ENCODE measurements around the gene ATP11A. TPM values are rescaled to one million over a fixed set of nuclear protein-coding genes. Genes with fewer than 3 reads are reported as not detected.
"Not testable (repeated sequence)": the region's sequence is repeated elsewhere in the genome, so short reads cannot be mapped to it uniquely, and the experiment has no call there.

ATP11A gene
- total and polyA plus RNA-seq, 8 donors = 9.3 to 51.0 (median 30.5) TPM

DNA sequence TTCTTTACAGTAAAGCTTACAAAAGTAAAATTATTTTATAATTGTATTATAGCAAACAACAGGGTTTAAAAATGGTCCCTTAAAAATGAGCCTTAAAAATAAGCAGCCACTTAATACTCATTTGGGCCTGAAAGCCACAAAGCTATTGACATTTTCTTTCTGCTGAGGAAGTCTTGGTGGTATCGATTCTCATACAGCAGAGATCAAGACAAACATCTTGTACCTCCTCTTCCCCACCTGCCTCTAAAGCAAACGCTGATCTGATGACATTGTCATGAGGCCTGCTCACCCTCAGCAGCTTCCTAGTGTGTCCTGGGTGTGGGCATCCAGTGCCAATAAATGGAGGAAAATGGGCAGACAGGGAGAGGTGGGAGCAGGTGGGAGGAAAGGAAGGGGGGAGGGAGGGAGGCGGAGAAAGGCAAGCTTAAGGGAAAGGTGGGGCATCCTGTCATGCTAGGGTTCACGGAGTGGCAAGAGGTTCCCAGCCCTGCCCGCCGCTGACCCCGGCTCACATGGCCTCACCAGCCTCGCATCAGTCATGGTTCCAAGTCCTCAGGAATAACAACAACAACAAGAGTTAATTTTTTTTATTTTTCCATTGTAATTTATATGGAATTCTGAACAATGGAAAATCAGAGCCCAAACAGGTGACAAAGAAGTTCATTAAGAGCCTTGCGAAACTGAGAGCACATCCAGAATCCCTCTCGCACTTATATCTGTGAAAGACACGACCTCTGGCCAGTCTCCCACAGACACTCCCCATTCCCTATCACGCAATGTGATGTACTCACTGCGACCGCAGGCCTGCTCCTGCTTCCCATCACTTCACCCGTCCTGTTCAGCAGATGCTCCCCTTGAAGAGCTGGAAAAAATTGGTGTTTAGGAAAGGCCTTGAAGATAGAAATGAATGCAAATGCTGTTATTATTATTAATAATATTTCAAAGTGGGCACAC, 15.1 kb upstream of the ATP11A start:
- Histone ChIP-seq H3K4me3 (no peak overlapping the region), H3K27ac (no peak overlapping the region), H3K36me3 (no peaks in the 10 kb centered on the region), H3K27me3 (no peaks in the 10 kb centered on the region), H3K4me1 (no peaks in the 10 kb centered on the region), H3K9me3 (no peaks in the 10 kb centered on the region)
- TF ChIP-seq, protein P1, sequence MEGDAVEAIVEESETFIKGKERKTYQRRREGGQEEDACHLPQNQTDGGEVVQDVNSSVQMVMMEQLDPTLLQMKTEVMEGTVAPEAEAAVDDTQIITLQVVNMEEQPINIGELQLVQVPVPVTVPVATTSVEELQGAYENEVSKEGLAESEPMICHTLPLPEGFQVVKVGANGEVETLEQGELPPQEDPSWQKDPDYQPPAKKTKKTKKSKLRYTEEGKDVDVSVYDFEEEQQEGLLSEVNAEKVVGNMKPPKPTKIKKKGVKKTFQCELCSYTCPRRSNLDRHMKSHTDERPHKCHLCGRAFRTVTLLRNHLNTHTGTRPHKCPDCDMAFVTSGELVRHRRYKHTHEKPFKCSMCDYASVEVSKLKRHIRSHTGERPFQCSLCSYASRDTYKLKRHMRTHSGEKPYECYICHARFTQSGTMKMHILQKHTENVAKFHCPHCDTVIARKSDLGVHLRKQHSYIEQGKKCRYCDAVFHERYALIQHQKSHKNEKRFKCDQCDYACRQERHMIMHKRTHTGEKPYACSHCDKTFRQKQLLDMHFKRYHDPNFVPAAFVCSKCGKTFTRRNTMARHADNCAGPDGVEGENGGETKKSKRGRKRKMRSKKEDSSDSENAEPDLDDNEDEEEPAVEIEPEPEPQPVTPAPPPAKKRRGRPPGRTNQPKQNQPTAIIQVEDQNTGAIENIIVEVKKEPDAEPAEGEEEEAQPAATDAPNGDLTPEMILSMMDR (IDR thresholded peaks at IDR 0.05) = no peak
- FAIRE-seq (no peak), DNase-seq (no peak), ATAC-seq (no peak)
- intact Hi-C loops (cut with DNase I) = no loop called here
- 81 to 86% methylated on average over 15 of the region's 15 CpGs for WGBS, 2 donors

DNA sequence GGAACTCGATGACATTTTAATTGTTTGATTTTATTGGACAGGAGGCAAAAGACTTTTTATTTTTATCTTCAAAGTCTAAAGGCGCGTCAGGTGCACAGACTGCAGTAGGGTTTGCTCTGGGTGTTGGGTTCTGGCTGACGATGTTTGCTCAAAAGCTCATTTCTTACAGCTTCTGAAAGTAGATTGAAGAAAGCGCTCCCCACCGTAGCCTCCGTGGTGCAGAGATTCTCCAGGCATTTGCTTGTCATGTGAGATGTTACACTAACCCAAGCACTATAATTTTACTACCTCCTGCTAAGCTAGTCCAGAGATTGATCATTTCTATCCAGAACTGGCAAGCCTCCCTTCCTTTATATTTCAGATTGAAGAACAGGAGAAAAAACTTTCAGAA, 14.5 kb upstream of the ATP11A start:
- intact Hi-C loops (cut with DNase I) = no loop called here
- ATAC-seq (no peak), FAIRE-seq (no peak), DNase-seq (no peak)
- H3K27ac ChIP-seq = no peak overlapping the region
- H3K4me1 ChIP-seq = no peaks in the 10 kb centered on the region
- 54 to 66% methylated on average over 7 of the region's 7 CpGs for WGBS, 2 donors
- H3K9me3 ChIP-seq = no peaks in the 10 kb centered on the region
- no peaks in the 10 kb centered on the region for H3K36me3 ChIP-seq
- H3K27me3 ChIP-seq = no peaks in the 10 kb centered on the region
- no peak overlapping the region for H3K4me3 ChIP-seq
- TF ChIP-seq, protein P1 (IDR thresholded peaks at IDR 0.05) = no peak

GRCh38 chr13:112677421-112677962, 12.3 kb upstream of the ATP11A start:
- 83 to 89% methylated on average over 9 of the region's 9 CpGs for WGBS, 2 donors
- ATAC-seq; H3K27ac ChIP-seq; FAIRE-seq; H3K9me3 ChIP-seq; H3K4me3 ChIP-seq; H3K36me3 ChIP-seq; intact Hi-C loops (cut with DNase I); DNase-seq; H3K4me1 ChIP-seq; H3K27me3 ChIP-seq: not testable (repeated sequence)

GRCh38 chr13:112679381-112679780, 10.5 kb upstream of the ATP11A start:
- FAIRE-seq (no peak), ATAC-seq (no peak), DNase-seq (no peak)
- Histone ChIP-seq H3K4me3 (no peak overlapping the region), H3K9me3 (no peaks in the 10 kb centered on the region), H3K27ac (no peak overlapping the region), H3K4me1 (no peaks in the 10 kb centered on the region), H3K27me3 (no peaks in the 10 kb centered on the region), H3K36me3 (no peaks in the 10 kb centered on the region)
- TF ChIP-seq, protein P1 (IDR thresholded peaks at IDR 0.05) = no peak
- WGBS, 2 donors = 87 to 92% methylated on average over 15 to 17 of the region's 17 CpGs
- intact Hi-C loops (cut with DNase I) = no loop called here

DNA sequence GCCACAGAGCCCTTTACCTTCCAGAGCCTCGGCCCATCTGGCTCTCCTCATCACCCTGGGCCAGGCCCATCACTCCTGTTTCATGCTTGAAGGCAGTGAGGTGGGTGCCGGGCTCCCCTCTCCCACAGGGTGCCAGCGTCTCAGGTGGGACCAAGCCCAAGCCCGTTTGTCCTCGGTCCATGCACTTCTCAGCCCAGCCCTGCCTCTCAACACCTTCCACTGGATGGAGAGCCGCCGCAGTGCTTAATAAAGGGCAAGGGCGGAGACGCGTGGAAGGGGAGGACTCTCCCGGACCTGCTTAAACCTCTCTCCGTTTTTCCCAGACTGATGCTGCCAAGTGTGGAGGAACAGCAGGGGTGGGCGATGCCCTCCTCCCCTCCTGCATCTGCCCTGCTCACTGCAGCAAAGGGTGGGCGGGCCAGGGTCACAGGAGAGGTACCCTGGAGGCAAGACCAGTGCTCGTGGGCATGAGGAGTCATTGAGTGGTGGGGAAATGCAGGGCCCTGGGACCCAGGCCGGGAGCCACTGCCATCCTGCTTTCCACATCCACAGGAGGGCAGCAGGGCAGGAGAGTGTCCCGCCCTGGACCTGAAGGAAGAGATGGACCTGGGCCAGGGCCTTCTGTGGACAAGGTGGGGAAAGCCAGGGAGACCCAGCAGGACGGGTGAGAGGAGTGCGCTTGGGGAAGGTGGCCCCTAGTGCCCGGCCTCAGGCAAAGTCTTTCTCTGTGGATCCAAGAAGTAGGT, 9.7 kb upstream of the ATP11A start:
- H3K4me3 ChIP-seq = no peak overlapping the region
- WGBS, 2 donors = 76 to 90% methylated on average over 20 of the region's 20 CpGs
- H3K27me3 ChIP-seq = no peaks in the 10 kb centered on the region
- DNase-seq = no peak
- no peak for FAIRE-seq
- no peaks in the 10 kb centered on the region for H3K36me3 ChIP-seq
- intact Hi-C loops (cut with DNase I) = no loop called here
- H3K27ac ChIP-seq = no peak overlapping the region
- no peak for ATAC-seq
- H3K9me3 ChIP-seq = no peaks in the 10 kb centered on the region
- TF ChIP-seq, protein P1 (IDR thresholded peaks at IDR 0.05) = no peak
- H3K4me1 ChIP-seq = no peaks in the 10 kb centered on the region

Data from pancreas (tissue), 10 donors.